H1 (cell line): ENCODE measurements around the gene ODAD3. TPM values are rescaled to one million over a fixed set of nuclear protein-coding genes. Genes with fewer than 3 reads are reported as not detected.

ENCODE experiments used
- CTCF ChIA-PET: fragments of 300-600 bp; sonication (Branson Sonifier 250); formaldehyde crosslinking; loops from one replicate; lab custom pipeline; 2021; ENCODE audit not compliant: partially characterized antibody; lab: Charles Lee
- POLR2A ChIA-PET: fragments of 300-600 bp; sonication (Branson Sonifier 250); formaldehyde crosslinking; loops from one replicate; lab custom pipeline; 2021; ENCODE audit warnings: inconsistent platforms; ENCODE audit not compliant: partially characterized antibody; lab: Charles Lee
- DNase-seq, 2 experiments: peaks; one replicate each; pipeline versions ENCODE4 v3.0.0 to v3.0.0-alpha.2; 2010 to 2022; ENCODE audit warnings: low spot score in 2 of 2, low read depth in 1 of 2, mixed read lengths in 1 of 2
- FAIRE-seq: peaks from 2 replicates; lab custom pipeline; 2011; peaks lifted over from hg19 to GRCh38; lab: Jason Lieb, UNC
- H2AFZ ChIP-seq: 2 replicates; pipeline ENCODE4 v1.8.1; 2012; ENCODE audit warnings: low read length, inconsistent platforms
- H2AK5ac ChIP-seq: 2 replicates; pipeline ENCODE4 v1.6.1; 2013; ENCODE audit warnings: low read depth, low read length
- H2BK120ac ChIP-seq: replicated peaks from 2 replicates; pipeline ENCODE3; 2013; ENCODE audit warnings: low read depth, low read length, inconsistent platforms
- H2BK12ac ChIP-seq: 2 replicates; pipeline ENCODE4 v1.6.1; 2013; ENCODE audit warnings: low read depth, low read length
- H2BK15ac ChIP-seq: 2 replicates; pipeline ENCODE4 v1.6.1; 2013; ENCODE audit warnings: low read length
- H2BK20ac ChIP-seq: 2 replicates; pipeline ENCODE4 v1.6.1; 2013; ENCODE audit warnings: low read length
- H2BK5ac ChIP-seq: 2 replicates; pipeline ENCODE4 v1.6.1; 2013; ENCODE audit warnings: low read depth, low read length
- H3K14ac ChIP-seq: 2 replicates; pipeline ENCODE4 v1.6.1; 2013; ENCODE audit warnings: inconsistent platforms; ENCODE audit not compliant: insufficient read length
- H3K18ac ChIP-seq: 2 replicates; pipeline ENCODE4 v1.6.1; 2013; ENCODE audit warnings: low read length; ENCODE audit errors: extremely low read depth
- H3K23ac ChIP-seq: 2 replicates; pipeline ENCODE4 v1.6.1; 2013; ENCODE audit warnings: inconsistent platforms; ENCODE audit not compliant: insufficient read length
- H3K23me2 ChIP-seq: 2 replicates; pipeline ENCODE4 v1.6.1; 2013; ENCODE audit warnings: low read depth, low read length
- H3K27ac ChIP-seq: 2 replicates; pipeline ENCODE4 v1.6.1; 2011; ENCODE audit warnings: low read depth, low read length, inconsistent platforms
- H3K27me3 ChIP-seq, 4 experiments: replicated peaks in 1 of 4; 1 replicate in 1 of 4; 2 replicates in 3 of 4; pipeline versions ENCODE4 v1.6.1 to v1.8.1; 2011 to 2013; ENCODE audit warnings: low read length in 3 of 4, mild to moderate bottlenecking in 3 of 4, inconsistent platforms in 2 of 4, mixed read lengths in 2 of 4, moderate library complexity in 1 of 4; ENCODE audit not compliant: control insufficient read depth in 3 of 4, insufficient read depth in 3 of 4; ENCODE audit errors: extremely low read depth in 1 of 4
- H3K36me3 ChIP-seq, 4 experiments: 2 replicates each; pipeline versions ENCODE4 v1.6.1 to v1.8.1; 2011 to 2013; ENCODE audit warnings: mild to moderate bottlenecking in 4 of 4, low read length in 3 of 4, moderate library complexity in 2 of 4, control low read depth in 1 of 4, inconsistent platforms in 1 of 4; ENCODE audit not compliant: insufficient read depth in 4 of 4, control insufficient read depth in 2 of 4
- H3K4ac ChIP-seq: replicated peaks from 2 replicates; pipeline ENCODE3; 2013; ENCODE audit warnings: low read length, low read depth, mixed read lengths, inconsistent platforms; ENCODE audit not compliant: insufficient read length
- H3K4me1 ChIP-seq, 4 experiments: replicated peaks in 1 of 4; 1 replicate in 1 of 4; 2 replicates in 3 of 4; pipeline versions ENCODE4 v1.6.1 to v1.8.1; 2011 to 2013; ENCODE audit warnings: low read length in 3 of 4, inconsistent platforms in 2 of 4, mixed read lengths in 1 of 4; ENCODE audit not compliant: insufficient read depth in 4 of 4, control insufficient read depth in 3 of 4
- H3K4me2 ChIP-seq, 2 experiments: 2 replicates each; pipeline versions ENCODE4 v1.6.1 to v1.8.1; 2011 to 2013; ENCODE audit warnings: low read depth in 2 of 2, low read length in 2 of 2, control low read depth in 1 of 2, inconsistent platforms in 1 of 2, mild to moderate bottlenecking in 1 of 2; ENCODE audit not compliant: insufficient read depth in 1 of 2
- H3K4me3 ChIP-seq, 4 experiments: fragments of 200-600, 300-600 bp in 1 of 4; sonication (generic), shearing (Covaris generic), sonication (Bioruptor Twin) in 1 of 4; 2 replicates each; pipeline versions ENCODE4 v1.5.1 to v1.8.1; 2011 to 2016; ENCODE audit warnings: low read length in 4 of 4, low read depth in 3 of 4, control low read depth in 2 of 4, inconsistent platforms in 2 of 4, mild to moderate bottlenecking in 2 of 4, mixed read lengths in 1 of 4, moderate library complexity in 1 of 4; ENCODE audit not compliant: insufficient read depth in 2 of 4; ENCODE audit errors: extremely low read depth in 1 of 4
- H3K56ac ChIP-seq: replicated peaks from 2 replicates; pipeline ENCODE3; 2013; ENCODE audit warnings: low read depth, mild to moderate bottlenecking, mixed read lengths, low read length, inconsistent platforms; ENCODE audit not compliant: insufficient read length
- H3K79me1 ChIP-seq: 2 replicates; pipeline ENCODE4 v1.6.1; 2013; ENCODE audit warnings: low read depth, low read length, control low read depth
- H3K79me2 ChIP-seq, 2 experiments: 2 replicates each; pipeline versions ENCODE4 v1.6.1 to v1.8.1; 2012 to 2013; ENCODE audit warnings: low read length in 2 of 2, mild to moderate bottlenecking in 2 of 2, inconsistent platforms in 1 of 2; ENCODE audit not compliant: insufficient read depth in 2 of 2, control insufficient read depth in 1 of 2
- H3K9ac ChIP-seq, 4 experiments: replicated peaks in 1 of 4; 1 replicate in 1 of 4; 2 replicates in 3 of 4; pipeline versions ENCODE4 v1.6.1 to v1.8.1; 2011 to 2013; ENCODE audit warnings: low read depth in 3 of 4, low read length in 3 of 4, control low read depth in 2 of 4, mild to moderate bottlenecking in 2 of 4, moderate library complexity in 2 of 4, inconsistent platforms in 1 of 4; ENCODE audit errors: extremely low read depth in 1 of 4
- H3K9me3 ChIP-seq, 2 experiments: 2 replicates each; pipeline versions ENCODE4 v1.6.1 to v1.8.1; 2012 to 2013; ENCODE audit warnings: mild to moderate bottlenecking in 2 of 2, moderate library complexity in 2 of 2, control low read depth in 1 of 2, inconsistent platforms in 1 of 2, low read depth in 1 of 2, low read length in 1 of 2, mixed read lengths in 1 of 2; ENCODE audit not compliant: insufficient read depth in 2 of 2
- H4K20me1 ChIP-seq, 2 experiments: replicated peaks in 1 of 2; 2 replicates each; pipeline versions ENCODE3 to v1.8.1; 2011 to 2013; ENCODE audit warnings: inconsistent platforms in 2 of 2, low read length in 2 of 2, mild to moderate bottlenecking in 1 of 2; ENCODE audit not compliant: insufficient read depth in 2 of 2, control insufficient read depth in 1 of 2
- H4K5ac ChIP-seq: 2 replicates; pipeline ENCODE4 v1.6.1; 2013; ENCODE audit warnings: low read length, low read depth, mixed read lengths, inconsistent platforms; ENCODE audit not compliant: insufficient read length
- H4K8ac ChIP-seq: 2 replicates; pipeline ENCODE4 v1.8.0; 2013; ENCODE audit warnings: mild to moderate bottlenecking, moderate library complexity, low read length, inconsistent platforms; ENCODE audit not compliant: insufficient read depth; ENCODE audit errors: extremely low read depth
- H4K91ac ChIP-seq: replicated peaks from 2 replicates; pipeline ENCODE3; 2013; ENCODE audit warnings: low read length, mixed read lengths, inconsistent platforms; ENCODE audit not compliant: insufficient read length
- JUN ChIP-seq: IDR thresholded peaks from 2 replicates; pipeline ENCODE4 v1.6.1; 2011; ENCODE audit warnings: low read depth, mild to moderate bottlenecking, improper control_type of control experiment, low read length
- POU5F1 ChIP-seq: IDR thresholded peaks from 2 replicates; pipeline ENCODE4 v1.6.1; 2011; ENCODE audit warnings: low read depth, mild to moderate bottlenecking, low read length, moderate library complexity
- SIX5 ChIP-seq: IDR thresholded peaks from 2 replicates; pipeline ENCODE4 v1.6.1; 2011; ENCODE audit warnings: mild to moderate bottlenecking, low read depth, low read length
- SUZ12 ChIP-seq: fragments of 200-600 bp; sonication (generic); IDR thresholded peaks from 2 replicates; pipeline ENCODE4 v1.6.1; 2012; ENCODE audit warnings: mild to moderate bottlenecking, inconsistent platforms, low read length, moderate library complexity, mixed read lengths
- WGBS, 2 experiments: shearing (Covaris generic) in 1 of 2; methylation state at CpG; one replicate each; pipeline versions ENCODE4 v1.1.6 to v1.1.7; 2013 to 2015; ENCODE audit warnings: low lambda C conversion rate in 2 of 2, mixed read lengths in 2 of 2, inconsistent platforms in 1 of 2, low coverage in 1 of 2, missing lambda C conversion rate in 1 of 2; ENCODE audit not compliant: insufficient replicate concordance in 2 of 2, insufficient coverage in 1 of 2, insufficient read length in 1 of 2; ENCODE audit errors: extremely low coverage in 1 of 2, missing lambda C conversion rate in 1 of 2; 5-methylcytosine and 5-hydroxymethylcytosine counted together
- polyA plus RNA-seq, 7 experiments: library from polyadenylated mRNA; depleted of rRNA in 3 of 7; stranded (reverse) in 5 of 7; unstranded in 2 of 7; fragments of >200 nt in 5 of 7; fragments of 200-250 nt in 2 of 7; gene quantifications; 1 replicate in 5 of 7; 2 replicates in 1 of 7; 4 replicates in 1 of 7; pipeline versions ENCODE4 v1.2.1 to v1.2.3, GENCODE V29; 2011 to 2013; ENCODE audit warnings: missing spikeins in 2 of 7, mixed read lengths in 2 of 7
- total RNA-seq: library from RNA; stranded (reverse); fragmentation: NEBNext Ultra II Directional; extraction: Animal tissue kit (Norgen Biotek cat#: 25700); gene quantifications from 2 replicates; pipeline ENCODE4 v1.2.1, GENCODE V29; 2021

ODAD3 gene
- total and polyA plus RNA-seq, 2 of the 8 experiments (the other 6 are each of a cell fraction or from before 2014, with no cell fraction given): 2.1 to 2.2 TPM

DNA sequence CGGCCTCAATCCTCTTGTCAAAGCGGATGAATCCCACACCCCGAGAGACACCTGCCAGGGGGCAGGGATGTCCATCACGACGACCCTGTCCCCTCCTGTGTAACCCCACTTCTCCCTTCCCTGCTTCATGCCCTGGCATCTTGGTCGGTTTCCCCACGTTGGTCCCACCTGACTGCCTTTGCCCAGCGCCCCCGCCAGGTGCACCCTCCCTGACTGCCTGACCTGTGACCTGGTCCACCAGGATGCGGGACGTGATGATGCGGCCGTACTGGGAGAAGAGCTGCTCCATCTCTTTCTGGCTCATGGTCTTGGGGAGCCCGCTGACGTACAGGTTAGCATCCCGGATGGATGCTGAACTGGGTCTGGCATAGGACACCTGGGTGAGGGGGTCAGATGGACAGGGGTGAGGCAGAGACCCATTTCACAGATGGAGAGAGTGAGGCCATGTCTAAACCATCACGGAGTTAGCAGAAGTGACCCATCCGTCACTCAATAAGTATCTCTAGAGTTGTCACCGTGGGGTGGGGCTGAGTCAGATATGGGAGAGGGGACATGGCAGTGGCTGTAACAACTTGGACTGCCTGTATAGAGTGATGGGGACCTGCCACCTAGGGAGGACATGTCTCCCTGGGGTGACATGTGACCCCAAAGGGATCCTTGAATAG is 23.4 kb upstream of the ODAD3 start:
- no peak overlapping the region for H3K56ac ChIP-seq
- H3K36me3 ChIP-seq: no peaks in the 10 kb centered on the region
- peaks cover 0 to 12% (median 1%) of the 10 kb centered on the region in 4 experiments; a peak in 4 of 7 replicates for H3K4me1 ChIP-seq
- no peaks in the 10 kb centered on the region for H3K79me2 ChIP-seq
- no peak overlapping the region for H3K27ac ChIP-seq
- ChIA-PET POLR2A (interaction anchor here (1.6 to 3.4 kb wide), 2 partner anchors 23 to 64 kb away, joined by 3 to 20 read pairs; partner anchors contain the start of gene ELAVL3), CTCF (interaction anchor here (0.7 to 3.4 kb wide), 10 partner anchors 10 to 78 kb away, joined by 3 to 17 read pairs (median 4); partner anchors contain the start of gene EPOR)
- H2BK120ac ChIP-seq: no peak overlapping the region
- WGBS, 2 experiments: 85% methylated on average over 19 of the region's 19 CpGs; no CpG with 5 or more reads in 1 of the 2 experiments
- no peak overlapping the region for H3K18ac ChIP-seq
- H2AK5ac ChIP-seq: 0 out of 2 replicates have a peak overlapping the region, but pooled peaks have one; percentile 53
- no peak overlapping the region for H2AFZ ChIP-seq
- H3K79me1 ChIP-seq: no peaks in the 10 kb centered on the region
- no peak overlapping the region for H3K23ac ChIP-seq
- peak overlapping the region; percentile 57; the same call in 1 of the 2 replicates for H4K8ac ChIP-seq
- H2BK5ac ChIP-seq: no peak overlapping the region
- FAIRE-seq: no peak
- no peak overlapping the region for H3K4ac ChIP-seq
- H3K9ac ChIP-seq: no peak overlapping the region; a peak in 1 of 7 replicates
- no peak overlapping the region for H3K4me3 ChIP-seq
- no peak overlapping the region for H4K5ac ChIP-seq
- no peak for DNase-seq
- no peak overlapping the region for H3K14ac ChIP-seq
- H3K9me3 ChIP-seq: no peaks in the 10 kb centered on the region
- H3K4me2 ChIP-seq: no peak overlapping the region
- no peak overlapping the region for H4K91ac ChIP-seq
- TF ChIP-seq SIX5 (no peak), POU5F1 (no peak), JUN (no peak), SUZ12 (no peak)
- no peaks in the 10 kb centered on the region; the same call in 1 of the 2 replicates for H3K23me2 ChIP-seq
- no peaks in the 10 kb centered on the region for H3K27me3 ChIP-seq
- H2BK15ac ChIP-seq: no peak overlapping the region
- no peaks in the 10 kb centered on the region for H4K20me1 ChIP-seq
- no peak overlapping the region for H2BK20ac ChIP-seq
- 0 out of 2 replicates have a peak overlapping the region, but pooled peaks have one; percentile 27 for H2BK12ac ChIP-seq
